Measurements from ENCODE around the gene CELF4.
"Not testable (repeated sequence)": the region's sequence is repeated elsewhere in the genome, so short reads cannot be mapped to it uniquely, and the experiment has no call there.

The CELF4 gene

GRCh38 chr18:37473195-37473840 is 92.3 kb downstream of the CELF4 start:
- H3K4me3 ChIP-seq (ENCODE audit: low read length) = no peak overlapping the region
- H3K9me3 ChIP-seq (ENCODE audit: control insufficient read depth, low read depth, low read length) = no peaks in the 10 kb centered on the region
- no peak overlapping the region for H3K9ac ChIP-seq (ENCODE audit: low read length)
- no peaks in the 10 kb centered on the region for H3K36me3 ChIP-seq (ENCODE audit: control insufficient read depth, low read depth, low read length)
- no peaks in the 10 kb centered on the region for H3K4me1 ChIP-seq (ENCODE audit: control insufficient read depth, low read depth, low read length)
- no peaks in the 10 kb centered on the region for H3K27me3 ChIP-seq (ENCODE audit: control insufficient read depth, insufficient read depth, low read length)
- H3K27ac ChIP-seq (ENCODE audit: low read length) = no peak overlapping the region

GRCh38 chr18:37471637-37472036 is 94.0 kb downstream of the CELF4 start:
- Histone ChIP-seq H3K9me3 (ENCODE audit: control insufficient read depth, low read depth, low read length) (no peaks in the 10 kb centered on the region), H3K4me1 (ENCODE audit: control insufficient read depth, low read depth, low read length) (no peaks in the 10 kb centered on the region), H3K27ac (ENCODE audit: low read length) (no peak overlapping the region), H3K36me3 (ENCODE audit: control insufficient read depth, low read depth, low read length) (no peaks in the 10 kb centered on the region), H3K4me3 (ENCODE audit: low read length) (no peak overlapping the region), H3K27me3 (ENCODE audit: control insufficient read depth, insufficient read depth, low read length) (no peaks in the 10 kb centered on the region), H3K9ac (ENCODE audit: low read length) (no peak overlapping the region)

- no peaks in the 10 kb centered on the region for H3K27me3 ChIP-seq (ENCODE audit: control insufficient read depth, insufficient read depth, low read length)
- H3K36me3 ChIP-seq (ENCODE audit: control insufficient read depth, low read depth, low read length) = no peaks in the 10 kb centered on the region
- no peak overlapping the region for H3K4me3 ChIP-seq (ENCODE audit: low read length)
- no peak overlapping the region for H3K27ac ChIP-seq (ENCODE audit: low read length)
- no peak overlapping the region for H3K9ac ChIP-seq (ENCODE audit: low read length)
- no peaks in the 10 kb centered on the region for H3K9me3 ChIP-seq (ENCODE audit: control insufficient read depth, low read depth, low read length)
- H3K4me1 ChIP-seq (ENCODE audit: control insufficient read depth, low read depth, low read length) = no peaks in the 10 kb centered on the region
These were observed 94.6 kb downstream of the CELF4 start for GRCh38 chr18:37470986-37471385.

GRCh38 chr18:37467002-37467662 is 98.5 kb downstream of the CELF4 start:
- Histone ChIP-seq H3K27me3 (ENCODE audit: control insufficient read depth, insufficient read depth, low read length) (no peaks in the 10 kb centered on the region), H3K9ac (ENCODE audit: low read length) (no peak overlapping the region), H3K9me3 (ENCODE audit: control insufficient read depth, low read depth, low read length) (no peaks in the 10 kb centered on the region), H3K4me3 (ENCODE audit: low read length) (no peak overlapping the region), H3K4me1 (ENCODE audit: control insufficient read depth, low read depth, low read length) (no peaks in the 10 kb centered on the region), H3K36me3 (ENCODE audit: control insufficient read depth, low read depth, low read length) (no peaks in the 10 kb centered on the region), H3K27ac (ENCODE audit: low read length) (no peak overlapping the region)

- H3K9ac ChIP-seq (ENCODE audit: low read length) = no peak overlapping the region
- H3K4me3 ChIP-seq (ENCODE audit: low read length) = no peak overlapping the region
- H3K36me3 ChIP-seq (ENCODE audit: control insufficient read depth, low read depth, low read length) = no peaks in the 10 kb centered on the region
- H3K4me1 ChIP-seq (ENCODE audit: control insufficient read depth, low read depth, low read length) = no peaks in the 10 kb centered on the region
- no peaks in the 10 kb centered on the region for H3K27me3 ChIP-seq (ENCODE audit: control insufficient read depth, insufficient read depth, low read length)
- H3K9me3 ChIP-seq (ENCODE audit: control insufficient read depth, low read depth, low read length) = no peaks in the 10 kb centered on the region
- H3K27ac ChIP-seq (ENCODE audit: low read length) = no peak overlapping the region
These were observed 99.6 kb downstream of the CELF4 start for GRCh38 chr18:37465958-37466357.

- no peaks in the 10 kb centered on the region for H3K36me3 ChIP-seq (ENCODE audit: control insufficient read depth, low read depth, low read length)
- no peak overlapping the region for H3K9ac ChIP-seq (ENCODE audit: low read length)
- H3K27ac ChIP-seq (ENCODE audit: low read length) = no peak overlapping the region
- H3K4me3 ChIP-seq (ENCODE audit: low read length) = no peak overlapping the region
- H3K4me1 ChIP-seq (ENCODE audit: control insufficient read depth, low read depth, low read length) = no peaks in the 10 kb centered on the region
- no peaks in the 10 kb centered on the region for H3K9me3 ChIP-seq (ENCODE audit: control insufficient read depth, low read depth, low read length)
- no peaks in the 10 kb centered on the region for H3K27me3 ChIP-seq (ENCODE audit: control insufficient read depth, insufficient read depth, low read length)
These were observed 101.3 kb downstream of the CELF4 start for GRCh38 chr18:37464257-37464656.

- not testable (repeated sequence) for H3K27me3 ChIP-seq (ENCODE audit: control insufficient read depth, insufficient read depth, low read length); H3K4me3 ChIP-seq (ENCODE audit: low read length); H3K27ac ChIP-seq (ENCODE audit: low read length); H3K36me3 ChIP-seq (ENCODE audit: control insufficient read depth, low read depth, low read length); H3K9me3 ChIP-seq (ENCODE audit: control insufficient read depth, low read depth, low read length); H3K4me1 ChIP-seq (ENCODE audit: control insufficient read depth, low read depth, low read length); H3K9ac ChIP-seq (ENCODE audit: low read length)
These were observed 104.3 kb downstream of the CELF4 start for GRCh38 chr18:37461329-37461728.

- no peak overlapping the region for H3K4me3 ChIP-seq (ENCODE audit: low read length)
- H3K9me3 ChIP-seq (ENCODE audit: control insufficient read depth, low read depth, low read length) = no peaks in the 10 kb centered on the region
- no peak overlapping the region for H3K27ac ChIP-seq (ENCODE audit: low read length)
- H3K4me1 ChIP-seq (ENCODE audit: control insufficient read depth, low read depth, low read length) = no peaks in the 10 kb centered on the region
- no peak overlapping the region for H3K9ac ChIP-seq (ENCODE audit: low read length)
- H3K27me3 ChIP-seq (ENCODE audit: control insufficient read depth, insufficient read depth, low read length) = no peaks in the 10 kb centered on the region
- no peaks in the 10 kb centered on the region for H3K36me3 ChIP-seq (ENCODE audit: control insufficient read depth, low read depth, low read length)
These were observed 105.0 kb downstream of the CELF4 start for GRCh38 chr18:37460604-37461003.

- H3K27me3 ChIP-seq (ENCODE audit: control insufficient read depth, insufficient read depth, low read length) = no peaks in the 10 kb centered on the region
- no peak overlapping the region for H3K27ac ChIP-seq (ENCODE audit: low read length)
- H3K36me3 ChIP-seq (ENCODE audit: control insufficient read depth, low read depth, low read length) = no peaks in the 10 kb centered on the region
- H3K4me3 ChIP-seq (ENCODE audit: low read length) = no peak overlapping the region
- H3K9ac ChIP-seq (ENCODE audit: low read length) = no peak overlapping the region
- H3K4me1 ChIP-seq (ENCODE audit: control insufficient read depth, low read depth, low read length) = no peaks in the 10 kb centered on the region
- no peaks in the 10 kb centered on the region for H3K9me3 ChIP-seq (ENCODE audit: control insufficient read depth, low read depth, low read length)
These were observed 106.9 kb downstream of the CELF4 start for GRCh38 chr18:37458697-37459096.

GRCh38 chr18:37457753-37458152 is 107.8 kb downstream of the CELF4 start:
- no peaks in the 10 kb centered on the region for H3K9me3 ChIP-seq (ENCODE audit: control insufficient read depth, low read depth, low read length)
- no peaks in the 10 kb centered on the region for H3K4me1 ChIP-seq (ENCODE audit: control insufficient read depth, low read depth, low read length)
- no peak overlapping the region for H3K9ac ChIP-seq (ENCODE audit: low read length)
- no peaks in the 10 kb centered on the region for H3K27me3 ChIP-seq (ENCODE audit: control insufficient read depth, insufficient read depth, low read length)
- H3K36me3 ChIP-seq (ENCODE audit: control insufficient read depth, low read depth, low read length) = no peaks in the 10 kb centered on the region
- H3K27ac ChIP-seq (ENCODE audit: low read length) = no peak overlapping the region
- no peak overlapping the region for H3K4me3 ChIP-seq (ENCODE audit: low read length)

- H3K9ac ChIP-seq (ENCODE audit: low read length) = no peak overlapping the region
- H3K4me1 ChIP-seq (ENCODE audit: control insufficient read depth, low read depth, low read length) = no peaks in the 10 kb centered on the region
- no peaks in the 10 kb centered on the region for H3K36me3 ChIP-seq (ENCODE audit: control insufficient read depth, low read depth, low read length)
- H3K4me3 ChIP-seq (ENCODE audit: low read length) = no peak overlapping the region
- H3K27me3 ChIP-seq (ENCODE audit: control insufficient read depth, insufficient read depth, low read length) = no peaks in the 10 kb centered on the region
- H3K27ac ChIP-seq (ENCODE audit: low read length) = no peak overlapping the region
- no peaks in the 10 kb centered on the region for H3K9me3 ChIP-seq (ENCODE audit: control insufficient read depth, low read depth, low read length)
These were observed 108.3 kb downstream of the CELF4 start for GRCh38 chr18:37457341-37457740.

GRCh38 chr18:37456873-37457272 is 108.7 kb downstream of the CELF4 start:
- no peak overlapping the region for H3K9ac ChIP-seq (ENCODE audit: low read length)
- H3K36me3 ChIP-seq (ENCODE audit: control insufficient read depth, low read depth, low read length) = no peaks in the 10 kb centered on the region
- no peak overlapping the region for H3K4me3 ChIP-seq (ENCODE audit: low read length)
- no peaks in the 10 kb centered on the region for H3K4me1 ChIP-seq (ENCODE audit: control insufficient read depth, low read depth, low read length)
- no peak overlapping the region for H3K27ac ChIP-seq (ENCODE audit: low read length)
- H3K27me3 ChIP-seq (ENCODE audit: control insufficient read depth, insufficient read depth, low read length) = no peaks in the 10 kb centered on the region
- H3K9me3 ChIP-seq (ENCODE audit: control insufficient read depth, low read depth, low read length) = no peaks in the 10 kb centered on the region

All from iPS-18a (cell line).